Body of pancreas (tissue), 4 donors: ENCODE data around the gene CFAP58.

Source experiments
- CTCF ChIP-seq, 7 experiments: fragments of 450-650 bp in 4 of 7; fragments of 200-600 bp in 3 of 7; sonication (generic) in 3 of 7; IDR thresholded peaks; one replicate each; pipeline ENCODE4 v1.5.1; 2016 to 2019; ENCODE audit warnings: antibody characterized with exemption in 7 of 7
- POLR2A ChIP-seq, 3 donors: fragments of 450-650 bp; IDR thresholded peaks; one replicate each; pipeline ENCODE4 v1.6.1; 2016; ENCODE audit warnings: antibody characterized with exemption in 3 of 3, mild to moderate bottlenecking in 2 of 3

- TF ChIP-seq POLR2A (IDR thresholded peaks at IDR 0.05) (no peak), CTCF (IDR thresholded peaks at IDR 0.05) (no peak)
Observed at GRCh38 chr10:104492329-104492940, 138.8 kb downstream of the CFAP58 start.
